Right lobe of liver (tissue), 6 donors: ENCODE results near the gene SPATA6. TPM values are rescaled to one million over a fixed set of nuclear protein-coding genes. Genes with fewer than 3 reads are reported as not detected.

Source experiments
- ATAC-seq, 4 donors: fragments of 200-7000 bp; cut with Tn5 transposase; one replicate each; pipeline ENCODE4 v1.9.1; 2020; ENCODE audit warnings: mild to moderate bottlenecking in 4 of 4, moderate library complexity in 4 of 4
- DNase-seq, 3 donors: peaks; one replicate each; pipeline ENCODE4 v3.0.0-alpha.2; 2020
- H3K27ac ChIP-seq, 3 donors: fragments of 200-600 bp; one replicate each; pipeline ENCODE4 v1.8.0; 2022
- H3K27me3 ChIP-seq, 2 donors: fragments of 200-600 bp; one replicate each; pipeline ENCODE4 v1.8.0; 2022
- H3K36me3 ChIP-seq, 4 donors: fragments of 200-600 bp; sonication (generic) in 1 of 4; one replicate each; pipeline versions ENCODE4 v1.5.1 to v1.8.0; 2017 to 2022; ENCODE audit warnings: control low read depth in 1 of 4
- H3K4me1 ChIP-seq, 4 donors: fragments of 200-600 bp; sonication (generic) in 1 of 4; one replicate each; pipeline versions ENCODE4 v1.5.1 to v1.8.0; 2017 to 2022; ENCODE audit warnings: control low read depth in 1 of 4
- H3K4me3 ChIP-seq, 3 donors: fragments of 200-600 bp; one replicate each; pipeline ENCODE4 v1.8.0; 2022
- H3K9me3 ChIP-seq, 4 donors: fragments of 200-600 bp; sonication (generic) in 1 of 4; one replicate each; pipeline versions ENCODE4 v1.5.1 to v1.8.0; 2017 to 2022; ENCODE audit warnings: control low read depth in 1 of 4
- POLR2A ChIP-seq: fragments of 450-650 bp; IDR thresholded peaks from one replicate; pipeline ENCODE4 v1.6.1; 2017; ENCODE audit warnings: antibody characterized with exemption, mild to moderate bottlenecking
- WGBS: methylation state at CpG from one replicate; pipeline ENCODE4 v1.1.6; 2018; ENCODE audit warnings: low coverage, low lambda C conversion rate; ENCODE audit not compliant: insufficient coverage; ENCODE audit errors: missing lambda C conversion rate; 5-methylcytosine and 5-hydroxymethylcytosine counted together
- intact Hi-C, 2 donors: fragments of 100-400 bp; cut with DNase I; formaldehyde crosslinking; loops; one replicate each; pipeline versions ENCODE4 v1.11.2 to v1.14.1; 2022
- total RNA-seq, 6 experiments: library from RNA; depleted of rRNA in 2 of 6; stranded (reverse); fragments of >200 nt in 2 of 6; fragmentation: NEBNext Ultra II Directional in 3 of 6; extraction: Animal tissue kit (Norgen Biotek cat#: 25700) in 3 of 6; gene quantifications; one replicate each; pipeline versions ENCODE4 v1.1.0 to v1.2.4, GENCODE V29; 2016 to 2023
- TF ChIP-seq, protein P1 (sequence below), 4 donors: fragments of 200-600 bp in 3 of 4; fragments of 450-650 bp in 1 of 4; IDR thresholded peaks; one replicate each; pipeline versions ENCODE4 v1.5.1 to v1.8.0; 2016 to 2022; ENCODE audit warnings: antibody characterized with exemption in 4 of 4, mild to moderate bottlenecking in 2 of 4
- donor health status: DM: no; HTN: yes; CAD: no.
- donor health status: DM: no; HTN: no; CAD: no.
- donor health status: DM: no; HTN: no; CAD: no.
- donor health status: DM: no; HTN: yes; CAD: no.
- donor health status: DM: no; HTN: yes; CAD: no.

The SPATA6 gene
- total RNA-seq, 6 experiments from 2014 or later: 2.5 to 8.4 (median 4.5) TPM

GRCh38 chr1:48251821-48252220, 220.2 kb downstream of the SPATA6 start:
- Histone ChIP-seq H3K36me3 (no peaks in the 10 kb centered on the region), H3K27ac (no peak overlapping the region), H3K27me3 (no peaks in the 10 kb centered on the region), H3K4me3 (no peak overlapping the region), H3K4me1 (peaks cover 0 to 3% (median 0%) of the 10 kb centered on the region in 4 donors), H3K9me3 (no peaks in the 10 kb centered on the region)
- DNase-seq (no peak), ATAC-seq (no peak)
- 82% methylated on average over 3 of the region's 3 CpGs for WGBS
- no peak for TF ChIP-seq POLR2A
- TF ChIP-seq, protein P1, sequence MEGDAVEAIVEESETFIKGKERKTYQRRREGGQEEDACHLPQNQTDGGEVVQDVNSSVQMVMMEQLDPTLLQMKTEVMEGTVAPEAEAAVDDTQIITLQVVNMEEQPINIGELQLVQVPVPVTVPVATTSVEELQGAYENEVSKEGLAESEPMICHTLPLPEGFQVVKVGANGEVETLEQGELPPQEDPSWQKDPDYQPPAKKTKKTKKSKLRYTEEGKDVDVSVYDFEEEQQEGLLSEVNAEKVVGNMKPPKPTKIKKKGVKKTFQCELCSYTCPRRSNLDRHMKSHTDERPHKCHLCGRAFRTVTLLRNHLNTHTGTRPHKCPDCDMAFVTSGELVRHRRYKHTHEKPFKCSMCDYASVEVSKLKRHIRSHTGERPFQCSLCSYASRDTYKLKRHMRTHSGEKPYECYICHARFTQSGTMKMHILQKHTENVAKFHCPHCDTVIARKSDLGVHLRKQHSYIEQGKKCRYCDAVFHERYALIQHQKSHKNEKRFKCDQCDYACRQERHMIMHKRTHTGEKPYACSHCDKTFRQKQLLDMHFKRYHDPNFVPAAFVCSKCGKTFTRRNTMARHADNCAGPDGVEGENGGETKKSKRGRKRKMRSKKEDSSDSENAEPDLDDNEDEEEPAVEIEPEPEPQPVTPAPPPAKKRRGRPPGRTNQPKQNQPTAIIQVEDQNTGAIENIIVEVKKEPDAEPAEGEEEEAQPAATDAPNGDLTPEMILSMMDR (IDR thresholded peaks at IDR 0.05): no peak
- intact Hi-C loops: no loop called here

DNA sequence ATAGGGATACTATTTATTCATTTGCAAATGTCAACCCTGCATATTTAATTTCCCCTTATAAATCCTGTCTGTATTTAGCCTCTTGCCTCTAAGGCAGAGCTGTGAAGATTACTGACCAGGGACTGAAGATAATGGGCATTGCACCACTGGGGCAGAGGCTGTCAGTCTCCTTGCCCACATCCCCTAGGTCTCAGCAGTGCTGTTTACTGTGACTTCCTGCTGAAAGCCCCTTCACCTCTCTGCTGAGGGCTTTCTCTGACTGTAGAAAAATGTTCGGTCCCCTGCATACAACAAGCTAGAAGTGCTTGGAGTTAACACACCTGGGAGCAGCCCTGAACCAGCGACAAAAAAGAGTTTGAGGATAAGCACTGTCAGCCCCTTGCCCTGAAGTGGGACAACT, 220.7 kb downstream of the SPATA6 start:
- Histone ChIP-seq H3K27ac (no peak overlapping the region), H3K36me3 (no peaks in the 10 kb centered on the region), H3K27me3 (no peaks in the 10 kb centered on the region), H3K4me3 (no peak overlapping the region), H3K9me3 (no peaks in the 10 kb centered on the region), H3K4me1 (peaks cover 0 to 3% (median 0%) of the 10 kb centered on the region in 4 donors)
- WGBS: 89% methylated on average over 1 of the region's 2 CpGs
- DNase-seq (no peak), ATAC-seq (no peak)
- no peak for TF ChIP-seq POLR2A
- TF ChIP-seq, protein P1 (IDR thresholded peaks at IDR 0.05): no peak
- intact Hi-C loops: no loop called here

- Histone ChIP-seq H3K27me3 (no peaks in the 10 kb centered on the region), H3K4me1 (peaks cover 0 to 3% (median 0%) of the 10 kb centered on the region in 4 donors), H3K4me3 (no peak overlapping the region), H3K27ac (no peak overlapping the region), H3K9me3 (no peaks in the 10 kb centered on the region), H3K36me3 (no peaks in the 10 kb centered on the region)
- intact Hi-C loops: no loop called here
- TF ChIP-seq POLR2A: no peak
- TF ChIP-seq, protein P1 (IDR thresholded peaks at IDR 0.05): no peak
- ATAC-seq: peak in 3 of 4 donors; percentile 17 to 44 (median 32)
- WGBS: 28% methylated on average over 2 of the region's 3 CpGs
- peak in 2 of 3 donors; percentile 46 to 75 for DNase-seq
These were observed 221.4 kb downstream of the SPATA6 start for GRCh38 chr1:48250572-48250971.

DNA sequence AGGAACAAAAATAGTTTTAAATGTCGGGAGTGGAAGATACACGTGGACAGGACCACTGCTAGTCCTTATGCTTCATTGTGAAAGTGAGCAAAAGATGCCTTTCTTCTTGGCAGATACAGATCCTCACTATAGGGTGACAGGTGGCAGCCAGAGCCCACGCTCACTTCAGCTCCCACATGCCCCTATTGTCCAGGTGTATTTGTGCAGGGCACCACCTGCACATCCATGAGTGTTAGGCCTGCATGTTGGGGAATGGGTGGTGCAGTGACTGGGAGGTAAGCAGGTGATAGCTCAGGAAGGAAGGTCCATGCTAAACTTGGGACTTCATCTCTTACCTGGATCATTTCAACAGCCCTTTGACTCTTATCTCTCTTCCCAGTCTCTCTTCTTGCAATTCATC, 222.1 kb downstream of the SPATA6 start:
- intact Hi-C loops: no loop called here
- Histone ChIP-seq H3K4me3 (no peak overlapping the region), H3K27me3 (no peaks in the 10 kb centered on the region), H3K27ac (no peak overlapping the region), H3K9me3 (no peaks in the 10 kb centered on the region), H3K36me3 (no peaks in the 10 kb centered on the region), H3K4me1 (peaks cover 0 to 3% (median 0%) of the 10 kb centered on the region in 4 donors)
- TF ChIP-seq, protein P1 (IDR thresholded peaks at IDR 0.05): no peak
- no peak for TF ChIP-seq POLR2A
- 80% methylated on average over 2 of the region's 3 CpGs for WGBS
- ATAC-seq (no peak), DNase-seq (no peak)

DNA sequence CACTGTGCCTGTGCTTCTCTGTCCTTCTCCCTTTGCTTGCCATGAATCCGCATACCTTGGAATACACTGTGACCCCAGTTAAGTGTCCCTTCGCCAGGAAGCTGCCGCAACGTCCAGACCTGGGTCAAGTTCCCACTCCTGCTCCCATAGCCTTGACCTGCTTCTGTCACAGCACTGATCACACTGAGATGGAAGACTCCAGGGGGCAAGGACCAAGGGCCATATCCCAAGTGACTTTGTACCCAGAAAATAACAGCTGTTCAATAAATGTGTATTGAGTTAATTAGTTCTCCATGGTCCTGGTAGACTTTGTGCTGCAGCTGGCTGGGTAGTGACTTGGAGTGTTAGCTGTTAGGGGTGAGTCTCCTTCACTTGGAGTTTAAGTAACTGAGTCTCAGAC, 223.6 kb downstream of the SPATA6 start:
- ATAC-seq (no peak), DNase-seq (no peak)
- H3K4me1 ChIP-seq: no peaks in the 10 kb centered on the region
- no peaks in the 10 kb centered on the region for H3K27me3 ChIP-seq
- H3K9me3 ChIP-seq: no peaks in the 10 kb centered on the region
- TF ChIP-seq, protein P1 (IDR thresholded peaks at IDR 0.05): no peak
- TF ChIP-seq POLR2A: no peak
- 91% methylated on average over 4 of the region's 4 CpGs for WGBS
- H3K27ac ChIP-seq: no peak overlapping the region
- intact Hi-C loops: no loop called here
- H3K4me3 ChIP-seq: no peak overlapping the region
- no peaks in the 10 kb centered on the region for H3K36me3 ChIP-seq
